Measurements from ENCODE around the gene FRAT2. TPM values are rescaled to one million over a fixed set of nuclear protein-coding genes. Genes with fewer than 3 reads are reported as not detected.

FRAT2 gene
- total and polyA plus RNA-seq, 2 of the 13 experiments (the other 11 are each of a cell fraction or from before 2014, with no cell fraction given) = 7.2 to 14.1 TPM

- TF ChIP-seq ZNF691 (CRISPR knock-in tag; IDR thresholded peaks at IDR 0.05; ENCODE audit: borderline replicate concordance, low read depth) (no peak), ZNF839 (CRISPR knock-in tag; IDR thresholded peaks at IDR 0.05; ENCODE audit: borderline replicate concordance) (no peak), ZNF280B (CRISPR knock-in tag; IDR thresholded peaks at IDR 0.05; ENCODE audit: borderline replicate concordance) (peak; percentile 52; the same call in 1 of the 2 replicates), SRY (CRISPR knock-in tag; IDR thresholded peaks at IDR 0.05) (no peak), ZBTB7B (CRISPR knock-in tag; IDR thresholded peaks at IDR 0.05) (0 out of 2 replicates have a peak, but pooled peaks have one; percentile 37), BCLAF1 (IDR thresholded peaks at IDR 0.05) (no peak), ZBTB10 (CRISPR knock-in tag; IDR thresholded peaks at IDR 0.05; ENCODE audit: borderline replicate concordance) (no peak), NCOA1 (CRISPR knock-in tag; IDR thresholded peaks at IDR 0.05) (0 out of 2 replicates have a peak, but pooled peaks have one; percentile 42), EHMT2 (IDR thresholded peaks at IDR 0.05; ENCODE audit: borderline replicate concordance, low read depth, low read length) (no peak), ATAD3A (CRISPR knock-in tag; IDR thresholded peaks at IDR 0.05) (no peak), ZBED4 (CRISPR knock-in tag; IDR thresholded peaks at IDR 0.05; ENCODE audit: borderline replicate concordance) (no peak), ZNF124 (CRISPR knock-in tag; IDR thresholded peaks at IDR 0.05) (0 out of 2 replicates have a peak, but pooled peaks have one; percentile 30), ZNF160 (CRISPR knock-in tag; IDR thresholded peaks at IDR 0.05) (no peak), GABPB1 (CRISPR knock-in tag; IDR thresholded peaks at IDR 0.05) (peak; percentile 61; the same call in 1 of the 2 replicates), ZNF891 (CRISPR knock-in tag; IDR thresholded peaks at IDR 0.05) (peak; percentile 76; the same call in 1 of the 2 replicates)
Measured at GRCh38 chr10:97319671-97320479, 14.7 kb downstream of the FRAT2 start (continued).
